SK-N-SH (cell line): ENCODE results near the gene LRRIQ4. TPM values are rescaled to one million over a fixed set of nuclear protein-coding genes. Genes with fewer than 3 reads are reported as not detected.

ENCODE experiments used
- CTCF ChIA-PET: fragments of 300-600, 350-600 bp; formaldehyde crosslinking; extraction: SDS; loops from one replicate; lab custom pipeline; 2021; lab: Yijun Ruan, JAX
- POLR2A ChIA-PET: fragments of 350-600 bp; sonication (Branson Sonifier 250); formaldehyde crosslinking; extraction: SDS; loops from one replicate; lab custom pipeline; 2020; ENCODE audit warnings: antibody characterized with exemption, inconsistent platforms; lab: Yijun Ruan, JAX
- DNase-seq: peaks from one replicate; pipeline ENCODE4 v3.0.0; 2012
- H2AFZ ChIP-seq: fragments of 200-600 bp; sonication (generic); 2 replicates; pipeline ENCODE4 v1.8.1; 2016; ENCODE audit warnings: antibody characterized with exemption, mild to moderate bottlenecking, low read depth
- H3F3A ChIP-seq: fragments of 200-600 bp; sonication (generic); replicated peaks from 2 replicates; pipeline ENCODE3; 2016; ENCODE audit warnings: antibody characterized with exemption, mild to moderate bottlenecking; ENCODE audit not compliant: insufficient read depth
- H3K27ac ChIP-seq, 2 experiments: fragments of 200-500 bp in 1 of 2; fragments of 200-600 bp in 1 of 2; sonication (Bioruptor generic) in 1 of 2; sonication (generic), shearing (Covaris generic) in 1 of 2; 2 replicates each; pipeline versions ENCODE4 v1.5.1 to v1.6.1; 2014 to 2016; ENCODE audit warnings: low read depth in 2 of 2, inconsistent platforms in 1 of 2, low read length in 1 of 2, mild to moderate bottlenecking in 1 of 2, mixed read lengths in 1 of 2
- H3K27me3 ChIP-seq: fragments of 200-600 bp; sonication (generic), shearing (Covaris generic); 2 replicates; pipeline ENCODE4 v1.6.1; 2016; ENCODE audit warnings: mixed run types; ENCODE audit not compliant: insufficient read depth
- H3K36me3 ChIP-seq, 2 experiments: fragments of 200-500 bp in 1 of 2; fragments of 200-600 bp in 1 of 2; sonication (Bioruptor generic) in 1 of 2; sonication (generic) in 1 of 2; replicated peaks in 1 of 2; 2 replicates each; pipeline versions ENCODE3 to v1.5.1; 2014 to 2016; ENCODE audit warnings: low read length in 1 of 2, mild to moderate bottlenecking in 1 of 2; ENCODE audit not compliant: insufficient read depth in 2 of 2, control insufficient read depth in 1 of 2
- H3K4me1 ChIP-seq, 2 experiments: fragments of 200-500 bp in 1 of 2; fragments of 200-600 bp in 1 of 2; sonication (Bioruptor generic) in 1 of 2; sonication (generic), shearing (Covaris generic) in 1 of 2; 2 replicates each; pipeline versions ENCODE4 v1.5.1 to v1.6.1; 2014 to 2016; ENCODE audit warnings: low read depth in 1 of 2, low read length in 1 of 2, mixed run types in 1 of 2; ENCODE audit not compliant: insufficient read depth in 2 of 2, control insufficient read depth in 1 of 2
- H3K4me2 ChIP-seq: fragments of 200-600 bp; sonication (generic), shearing (Covaris generic); 2 replicates; pipeline ENCODE4 v1.6.1; 2017; ENCODE audit warnings: mixed run types
- H3K4me3 ChIP-seq, 2 experiments: fragments of 200-500 bp in 1 of 2; fragments of 200-600 bp in 1 of 2; sonication (Bioruptor generic) in 1 of 2; sonication (generic), shearing (Covaris generic) in 1 of 2; 2 replicates each; pipeline versions ENCODE4 v1.5.1 to v1.8.1; 2014 to 2016; ENCODE audit warnings: low read depth in 2 of 2, inconsistent platforms in 1 of 2, low read length in 1 of 2, mild to moderate bottlenecking in 1 of 2, mixed read lengths in 1 of 2, moderate library complexity in 1 of 2
- H3K79me2 ChIP-seq: fragments of 200-600 bp; sonication (generic); 2 replicates; pipeline ENCODE4 v1.8.1; 2017; ENCODE audit warnings: mild to moderate bottlenecking; ENCODE audit not compliant: insufficient read depth
- H3K9ac ChIP-seq: fragments of 200-600 bp; sonication (generic); 2 replicates; pipeline ENCODE4 v1.6.1; 2017; ENCODE audit warnings: mixed run types
- H3K9me2 ChIP-seq: fragments of 200-600 bp; sonication (generic); 2 replicates; pipeline ENCODE4 v1.6.1; 2017; ENCODE audit warnings: mixed run types
- H3K9me3 ChIP-seq: fragments of 200-600 bp; sonication (generic); 2 replicates; pipeline ENCODE4 v1.6.1; 2017; ENCODE audit warnings: mixed run types, mild to moderate bottlenecking, moderate library complexity
- H4K20me1 ChIP-seq: fragments of 200-600 bp; sonication (generic); 2 replicates; pipeline ENCODE4 v1.6.1; 2017; ENCODE audit warnings: mild to moderate bottlenecking, mixed run types; ENCODE audit not compliant: insufficient read depth
- CHD2 ChIP-seq: fragments of 150-350 bp; IDR thresholded peaks from 2 replicates; pipeline ENCODE4 v1.6.1; 2018; ENCODE audit warnings: low read length; ENCODE audit not compliant: partially characterized antibody
- ELF1 ChIP-seq: IDR thresholded peaks from 2 replicates; pipeline ENCODE4 v1.4.0; 2012
- EP300 ChIP-seq, 2 experiments: IDR thresholded peaks; 2 replicates each; pipeline versions ENCODE4 v1.4.0 to v1.6.1; 2012; ENCODE audit warnings: borderline replicate concordance in 1 of 2, low read depth in 1 of 2, low read length in 1 of 2
- EZH2phosphoT487 ChIP-seq: fragments of 200-600 bp; sonication (generic); IDR thresholded peaks from 2 replicates; pipeline ENCODE4 v1.6.1; 2017; ENCODE audit warnings: low read depth, mixed run types, mild to moderate bottlenecking, antibody characterized with exemption, moderate library complexity, borderline replicate concordance
- FOSL2 ChIP-seq: IDR thresholded peaks from 2 replicates; pipeline ENCODE4 v1.4.0; 2012; ENCODE audit warnings: low read depth, mild to moderate bottlenecking, moderate library complexity, borderline replicate concordance
- FOXJ3 ChIP-seq: sonication (generic); formaldehyde crosslinking; IDR thresholded peaks from 2 replicates; pipeline ENCODE4 v1.5.1; 2020; ENCODE audit warnings: mild to moderate bottlenecking, missing genetic modification reagents
- FOXM1 ChIP-seq: IDR thresholded peaks from 2 replicates; pipeline ENCODE4 v1.4.0; 2012; ENCODE audit warnings: low read depth, mild to moderate bottlenecking
- GABPA ChIP-seq: IDR thresholded peaks from 2 replicates; pipeline ENCODE4 v1.4.0; 2012; ENCODE audit warnings: low read depth, mild to moderate bottlenecking
- GATA2 ChIP-seq: sonication (generic); formaldehyde crosslinking; IDR thresholded peaks from 2 replicates; pipeline ENCODE4 v1.5.0; 2020; ENCODE audit warnings: mild to moderate bottlenecking, missing genetic modification reagents
- JUND ChIP-seq: IDR thresholded peaks from 2 replicates; pipeline ENCODE4 v1.4.0; 2012
- MEF2A ChIP-seq: IDR thresholded peaks from 2 replicates; pipeline ENCODE4 v1.4.0; 2012; ENCODE audit warnings: low read depth, borderline replicate concordance
- NFIC ChIP-seq: IDR thresholded peaks from 2 replicates; pipeline ENCODE4 v1.4.0; 2012; ENCODE audit warnings: borderline replicate concordance
- NRF1 ChIP-seq: IDR thresholded peaks from 2 replicates; pipeline ENCODE4 v1.6.1; 2012; ENCODE audit warnings: low read depth, mild to moderate bottlenecking, low read length
- PBX3 ChIP-seq: IDR thresholded peaks from 2 replicates; pipeline ENCODE4; 2012
- RAD21 ChIP-seq: IDR thresholded peaks from 2 replicates; pipeline ENCODE4 v1.6.1; 2012; ENCODE audit warnings: mild to moderate bottlenecking, low read length
- RCOR1 ChIP-seq: fragments of 150-350 bp; IDR thresholded peaks from 2 replicates; pipeline ENCODE4 v1.6.1; 2017; ENCODE audit warnings: antibody characterized with exemption, low read length
- REST ChIP-seq: IDR thresholded peaks from 2 replicates; pipeline ENCODE4 v1.6.1; 2012; ENCODE audit warnings: mild to moderate bottlenecking, low read depth, low read length, moderate library complexity
- RFX5 ChIP-seq: IDR thresholded peaks from 2 replicates; pipeline ENCODE4 v1.6.1; 2012; ENCODE audit warnings: mild to moderate bottlenecking, improper control_type of control experiment, low read length
- RXRA ChIP-seq: IDR thresholded peaks from 2 replicates; pipeline ENCODE4 v1.4.0; 2012; ENCODE audit warnings: low read depth, mild to moderate bottlenecking, borderline replicate concordance
- SIN3A ChIP-seq: IDR thresholded peaks from 2 replicates; pipeline ENCODE4 v1.6.1; 2012; ENCODE audit warnings: low read depth, mild to moderate bottlenecking, low read length, moderate library complexity, borderline replicate concordance
- SMC3 ChIP-seq: IDR thresholded peaks from 2 replicates; pipeline ENCODE4 v1.6.1; 2012; ENCODE audit warnings: low read depth, low read length, improper control_type of control experiment
- TAF1 ChIP-seq: IDR thresholded peaks from 2 replicates; pipeline ENCODE4 v1.6.1; 2012; ENCODE audit warnings: low read depth, mild to moderate bottlenecking, low read length, moderate library complexity, borderline replicate concordance
- TCF12 ChIP-seq: IDR thresholded peaks from 2 replicates; pipeline ENCODE4 v1.4.0; 2012
- TEAD4 ChIP-seq: IDR thresholded peaks from 2 replicates; pipeline ENCODE4 v1.4.0; 2012; ENCODE audit warnings: mild to moderate bottlenecking, borderline replicate concordance; ENCODE audit not compliant: insufficient read depth
- YY1 ChIP-seq: IDR thresholded peaks from 2 replicates; pipeline ENCODE4 v1.4.0; 2012; ENCODE audit warnings: low read depth, mild to moderate bottlenecking
- WGBS: methylation state at CpG from one replicate; pipeline ENCODE4 v1.1.6; 2017; ENCODE audit warnings: low lambda C conversion rate; 5-methylcytosine and 5-hydroxymethylcytosine counted together
- polyA plus RNA-seq, 3 experiments: library from polyadenylated mRNA; depleted of rRNA; stranded (reverse); fragments of >200 nt; gene quantifications; 2 replicates each; pipeline ENCODE4 v1.2.3, GENCODE V29; 2012
- TF ChIP-seq, protein P1 (sequence below): fragments of 150-350 bp; IDR thresholded peaks from 2 replicates; pipeline ENCODE4 v1.6.1; 2016; ENCODE audit warnings: mild to moderate bottlenecking, low read depth, low read length
- TF ChIP-seq, protein P2 (sequence below): IDR thresholded peaks from 2 replicates; pipeline ENCODE4 v1.4.0; 2012; ENCODE audit warnings: low read depth, borderline replicate concordance
- TF ChIP-seq, protein P3 (sequence below): IDR thresholded peaks from 2 replicates; pipeline ENCODE4 v1.4.0; 2012; ENCODE audit warnings: low read depth

The LRRIQ4 gene
- polyA plus RNA-seq, 1 of the 3 experiments (the other 2 are of a cell fraction): not detected

DNA sequence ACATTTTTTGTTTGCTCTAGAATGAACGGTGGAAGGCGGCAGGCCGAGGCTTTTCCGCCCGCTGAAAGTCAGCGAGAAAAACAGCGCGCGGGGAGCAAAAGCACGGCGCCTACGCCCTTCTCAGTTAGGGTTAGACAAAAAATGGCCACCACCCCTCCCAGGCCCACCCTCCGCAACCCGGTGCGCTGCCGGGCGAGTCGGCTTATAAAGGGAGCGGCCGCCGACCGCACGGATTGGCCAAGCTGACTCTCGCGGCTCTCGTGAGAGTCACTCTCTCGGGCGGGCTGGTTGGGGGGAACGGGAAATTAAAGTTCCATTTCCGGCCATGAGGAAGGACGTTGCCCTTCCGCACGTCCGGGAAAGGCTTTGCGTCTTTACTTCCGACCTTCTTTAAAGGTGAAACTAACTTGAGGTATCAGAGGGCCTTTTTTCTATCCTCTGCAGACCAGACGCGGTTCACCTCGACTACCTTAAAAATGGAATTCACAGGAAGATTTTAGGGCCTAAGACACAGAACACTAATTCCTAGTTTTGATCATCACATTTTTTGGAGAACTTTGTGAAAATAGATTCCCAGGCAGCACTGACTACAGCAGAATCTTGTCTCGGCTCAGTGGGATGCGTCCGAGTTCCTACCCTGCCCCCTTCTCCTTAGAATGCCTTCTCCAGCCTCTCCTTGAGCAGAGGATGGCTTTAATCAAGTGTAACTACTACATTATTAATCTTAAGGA is 47.6 kb upstream of the LRRIQ4 start, which contains the start of gene TERC:
TERC (minus strand) TSS at position 179 of the 731 bp plus-strand sequence.
- Histone ChIP-seq H3F3A (peaks cover 31% of the 10 kb centered on the region), H3K79me2 (no peaks in the 10 kb centered on the region), H3K4me1 (peaks cover 0 to 5% of the 10 kb centered on the region in 2 experiments; a peak in 1 of 4 replicates), H2AFZ (peak within 1 kb of the TSS; percentile 64; the same call in 1 of the 2 replicates), H3K27me3 (no peaks in the 10 kb centered on the region), H3K9me2 (no peaks in the 10 kb centered on the region), H3K27ac (peak within 1 kb of the TSS; percentile 58 to 86), H3K4me3 (peak within 1 kb of the TSS; percentile 68 to 70), H4K20me1 (no peaks in the 10 kb centered on the region), H3K9ac (peak within 1 kb of the TSS; percentile 82), H3K36me3 (no peaks in the 10 kb centered on the region), H3K4me2 (peak within 1 kb of the TSS; percentile 82), H3K9me3 (no peaks in the 10 kb centered on the region)
- WGBS: 34% methylated on average over 24 of the region's 42 CpGs
- DNase-seq: peak; percentile 93
- ChIA-PET POLR2A (interaction anchor here (1.5 kb wide), 2 partner anchors 47 to 202 kb away, joined by 3 to 8 read pairs; partner anchors contain the start of genes LRRC34 and LRRIQ4), CTCF (interaction anchor here (1.2 to 2.8 kb wide), 2 partner anchors 8 to 96 kb away, joined by 3 to 13 read pairs; partner anchors contain the start of gene MYNN)
- TF ChIP-seq TEAD4 (no peak), RFX5 (no peak), NFIC (no peak), RAD21 (no peak), YY1 (peak; percentile 75), SIN3A (peak; percentile 74; the same call in 1 of the 2 replicates), CHD2 (peak; percentile 99), EZH2phosphoT487 (no peak), PBX3 (no peak), REST (no peak), EP300 (IDR thresholded peaks at IDR 0.05; ENCODE audit: borderline replicate concordance in 1 of 2, low read depth in 1 of 2, low read length in 1 of 2) (no peak), ELF1 (peak; percentile 48), MEF2A (no peak), JUND (no peak), RXRA (no peak), TCF12 (no peak), FOXJ3 (peak; percentile 26; the same call in 1 of the 2 replicates), FOXM1 (no peak), SMC3 (no peak), NRF1 (no peak), GABPA (peak; percentile 81), RCOR1 (no peak), TAF1 (peak; percentile 35; the same call in 1 of the 2 replicates), GATA2 (CRISPR knock-in tag) (no peak), FOSL2 (no peak)
- TF ChIP-seq, protein P1, sequence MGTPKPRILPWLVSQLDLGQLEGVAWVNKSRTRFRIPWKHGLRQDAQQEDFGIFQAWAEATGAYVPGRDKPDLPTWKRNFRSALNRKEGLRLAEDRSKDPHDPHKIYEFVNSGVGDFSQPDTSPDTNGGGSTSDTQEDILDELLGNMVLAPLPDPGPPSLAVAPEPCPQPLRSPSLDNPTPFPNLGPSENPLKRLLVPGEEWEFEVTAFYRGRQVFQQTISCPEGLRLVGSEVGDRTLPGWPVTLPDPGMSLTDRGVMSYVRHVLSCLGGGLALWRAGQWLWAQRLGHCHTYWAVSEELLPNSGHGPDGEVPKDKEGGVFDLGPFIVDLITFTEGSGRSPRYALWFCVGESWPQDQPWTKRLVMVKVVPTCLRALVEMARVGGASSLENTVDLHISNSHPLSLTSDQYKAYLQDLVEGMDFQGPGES: no peak
- TF ChIP-seq, protein P2, sequence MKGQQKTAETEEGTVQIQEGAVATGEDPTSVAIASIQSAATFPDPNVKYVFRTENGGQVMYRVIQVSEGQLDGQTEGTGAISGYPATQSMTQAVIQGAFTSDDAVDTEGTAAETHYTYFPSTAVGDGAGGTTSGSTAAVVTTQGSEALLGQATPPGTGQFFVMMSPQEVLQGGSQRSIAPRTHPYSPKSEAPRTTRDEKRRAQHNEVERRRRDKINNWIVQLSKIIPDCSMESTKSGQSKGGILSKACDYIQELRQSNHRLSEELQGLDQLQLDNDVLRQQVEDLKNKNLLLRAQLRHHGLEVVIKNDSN: no peak
- TF ChIP-seq, protein P3, sequence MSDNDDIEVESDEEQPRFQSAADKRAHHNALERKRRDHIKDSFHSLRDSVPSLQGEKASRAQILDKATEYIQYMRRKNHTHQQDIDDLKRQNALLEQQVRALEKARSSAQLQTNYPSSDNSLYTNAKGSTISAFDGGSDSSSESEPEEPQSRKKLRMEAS: peak; percentile 59; the same call in 1 of the 2 replicates
